Stimulated activated CD8-positive, alpha-beta memory T cell treated with anti-CD3 and anti-CD28 coated beads, Interleukin-12 subunit alpha, Interleukin-12 subunit beta, amount 100 ng/mL, for 24 hours (primary cell): ENCODE measurements around the gene CLDN2.

ENCODE experiments used
- DNase-seq: peaks from one replicate; pipeline ENCODE4 v3.0.0-alpha.2; 2020; ENCODE audit errors: extremely low read depth

Gene CLDN2

DNA sequence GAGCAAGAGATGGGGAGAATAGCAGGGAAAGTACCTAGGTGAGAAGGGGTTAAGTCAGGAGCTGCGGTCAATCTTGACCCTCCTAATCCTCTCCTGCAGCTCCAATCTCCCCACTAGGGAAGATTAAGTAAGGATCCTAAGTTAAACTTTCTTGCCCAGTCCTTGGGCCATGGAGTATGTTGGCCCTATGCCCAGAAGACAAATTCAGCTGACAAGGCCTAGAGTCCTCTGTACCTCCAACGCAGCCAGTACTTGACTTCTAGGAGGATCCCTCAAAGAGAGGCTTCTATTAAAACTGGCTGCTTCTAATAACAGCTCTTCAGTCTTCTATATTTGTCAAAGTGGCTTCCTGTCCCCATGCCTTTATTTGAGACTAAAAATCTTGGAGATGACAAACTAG, 1.4 kb downstream of the CLDN2 start:
- DNase-seq: no peak

DNA sequence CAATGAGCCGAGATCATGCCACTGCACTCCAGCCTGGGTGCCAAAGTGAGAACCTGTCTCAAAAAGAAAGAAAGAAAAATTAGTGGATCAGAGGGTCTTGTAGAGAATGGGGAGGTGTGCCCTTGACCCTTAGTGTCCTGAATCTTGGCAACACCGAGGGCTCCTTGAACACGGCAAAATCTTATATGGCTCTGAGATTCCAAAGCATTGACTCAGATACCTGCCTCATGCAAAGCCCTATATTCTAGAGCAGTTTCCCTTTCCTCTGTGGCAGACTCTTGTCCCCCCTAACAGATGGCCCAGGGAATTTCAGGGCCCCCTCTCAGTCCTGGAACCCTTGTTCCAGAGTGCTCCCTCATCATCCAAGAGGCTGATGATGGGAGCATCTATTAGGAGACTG, 6.8 kb downstream of the CLDN2 start:
- no peak for DNase-seq

DNA sequence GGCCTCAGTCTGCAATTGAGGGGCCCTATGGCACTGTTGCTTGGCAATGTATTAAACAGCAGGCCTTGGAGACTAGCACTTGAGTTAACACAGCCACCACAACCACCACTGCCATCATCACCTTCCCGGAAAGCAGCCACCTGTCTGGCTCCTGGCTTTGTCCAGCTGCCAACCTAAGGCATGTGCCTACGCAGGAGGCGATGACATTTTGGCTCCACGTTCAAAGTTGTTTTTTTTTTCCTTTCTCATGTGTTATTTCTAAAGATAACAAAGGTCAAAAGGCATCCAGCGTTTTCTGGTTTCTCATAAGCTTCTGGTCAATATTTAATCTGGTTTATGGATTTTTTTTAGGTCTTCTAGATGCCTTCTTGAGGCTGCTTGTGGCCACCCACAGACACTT, 7.5 kb downstream of the CLDN2 start:
- no peak for DNase-seq

DNA sequence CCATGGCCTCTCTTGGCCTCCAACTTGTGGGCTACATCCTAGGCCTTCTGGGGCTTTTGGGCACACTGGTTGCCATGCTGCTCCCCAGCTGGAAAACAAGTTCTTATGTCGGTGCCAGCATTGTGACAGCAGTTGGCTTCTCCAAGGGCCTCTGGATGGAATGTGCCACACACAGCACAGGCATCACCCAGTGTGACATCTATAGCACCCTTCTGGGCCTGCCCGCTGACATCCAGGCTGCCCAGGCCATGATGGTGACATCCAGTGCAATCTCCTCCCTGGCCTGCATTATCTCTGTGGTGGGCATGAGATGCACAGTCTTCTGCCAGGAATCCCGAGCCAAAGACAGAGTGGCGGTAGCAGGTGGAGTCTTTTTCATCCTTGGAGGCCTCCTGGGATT, 8.0 kb downstream of the CLDN2 start:
- DNase-seq: no peak

DNA sequence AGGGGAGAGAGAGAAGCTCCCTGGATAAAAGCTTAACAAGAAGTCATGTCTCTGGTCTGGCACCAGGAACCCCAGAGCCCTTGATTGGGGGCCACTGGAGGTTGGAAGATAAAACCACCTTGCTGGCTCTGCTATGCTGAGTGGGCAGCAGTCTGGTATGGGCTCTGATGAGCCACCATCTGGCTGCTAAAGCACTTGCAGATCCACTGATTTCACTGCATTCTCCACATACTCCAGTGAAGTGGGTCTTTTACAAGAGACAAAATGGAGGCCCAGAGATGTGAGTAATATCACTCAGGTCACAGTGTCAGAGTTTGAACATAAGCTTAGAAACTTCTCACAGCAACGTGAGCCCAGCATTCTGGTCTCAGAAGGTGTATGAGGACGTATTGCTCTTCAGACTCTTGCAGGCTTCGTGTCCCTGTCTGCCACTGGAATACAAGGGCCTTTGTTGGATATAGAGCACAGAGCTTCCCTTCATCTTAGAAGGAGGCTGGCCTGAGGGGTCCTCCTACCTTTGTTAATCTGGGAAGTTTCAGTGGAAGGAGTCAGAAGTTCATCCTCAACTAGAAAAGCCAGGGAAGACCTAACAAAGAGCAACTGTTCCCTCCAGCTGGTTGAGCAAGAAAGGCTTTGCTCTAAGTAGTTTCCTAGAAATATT, 11.8 kb downstream of the CLDN2 start:
- DNase-seq: no peak

DNA sequence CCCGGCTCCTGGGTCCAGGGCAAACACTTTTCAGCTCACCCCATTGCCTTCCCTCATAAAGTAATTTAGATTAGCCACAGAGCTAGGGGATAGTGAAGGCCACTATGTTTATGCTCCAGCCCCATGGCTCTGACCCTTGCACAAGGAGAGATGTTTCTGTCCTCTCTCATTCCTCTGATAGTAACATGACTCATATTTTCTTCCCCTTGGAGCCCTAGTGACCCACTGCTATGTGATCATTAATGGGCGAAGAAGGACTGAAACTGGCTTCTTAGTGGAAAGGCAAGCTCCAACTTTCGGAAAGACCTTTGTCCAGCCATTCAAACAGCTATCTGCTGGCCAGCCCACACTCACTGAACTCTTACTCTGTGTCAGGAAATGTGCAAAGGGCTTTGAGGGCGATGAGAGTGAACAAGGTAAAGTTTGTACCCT, 12.3 kb downstream of the CLDN2 start:
- DNase-seq: no peak

DNA sequence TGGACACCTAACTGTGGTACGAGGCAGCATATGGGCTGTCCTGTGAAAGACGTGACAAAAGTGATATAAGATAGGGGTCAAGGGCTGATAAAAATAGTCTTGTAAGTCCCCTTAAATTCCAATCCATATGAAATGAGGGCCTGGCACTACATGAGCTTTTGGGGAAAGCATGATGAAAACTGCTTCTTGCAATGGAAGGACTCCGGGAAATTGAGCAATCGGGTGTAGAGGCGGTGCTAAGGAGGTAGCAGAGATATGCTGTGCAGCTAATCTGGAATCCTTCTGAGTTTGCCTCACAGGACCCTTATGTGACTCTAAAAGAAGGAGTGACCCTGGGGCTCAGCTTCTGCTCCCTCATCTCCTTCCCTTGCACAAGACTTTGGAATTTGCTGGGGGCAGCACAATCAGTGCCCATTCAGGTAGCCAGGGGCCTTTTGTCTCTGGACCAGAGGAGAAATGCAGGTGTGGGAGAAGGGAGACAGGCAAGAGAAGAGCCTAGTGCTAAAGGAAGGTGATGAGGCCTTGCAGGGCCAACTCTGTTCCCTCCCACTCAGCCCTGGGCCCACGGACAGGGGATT, 12.8 kb downstream of the CLDN2 start:
- DNase-seq: no peak

DNA sequence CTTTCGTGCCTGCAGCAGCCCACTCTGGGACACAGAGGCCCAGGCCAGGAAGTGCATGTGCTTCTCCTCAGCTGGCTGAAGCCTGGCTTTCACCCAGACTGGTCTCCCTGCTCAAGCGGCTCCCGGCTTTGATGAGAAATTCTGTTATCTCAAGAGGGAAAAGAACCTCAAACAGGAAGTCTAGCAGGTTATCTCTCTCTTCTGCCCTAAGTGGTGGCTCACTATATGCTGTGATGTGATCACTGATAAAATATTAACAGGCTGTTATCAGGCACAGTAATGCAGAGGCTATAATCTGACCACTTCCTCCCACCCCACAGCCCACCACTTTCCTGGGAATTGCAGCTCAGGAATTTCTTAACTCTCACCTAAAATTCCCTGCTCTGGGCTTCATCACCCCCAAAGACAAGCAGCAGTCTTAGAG, 13.3 kb downstream of the CLDN2 start:
- DNase-seq: no peak

DNA sequence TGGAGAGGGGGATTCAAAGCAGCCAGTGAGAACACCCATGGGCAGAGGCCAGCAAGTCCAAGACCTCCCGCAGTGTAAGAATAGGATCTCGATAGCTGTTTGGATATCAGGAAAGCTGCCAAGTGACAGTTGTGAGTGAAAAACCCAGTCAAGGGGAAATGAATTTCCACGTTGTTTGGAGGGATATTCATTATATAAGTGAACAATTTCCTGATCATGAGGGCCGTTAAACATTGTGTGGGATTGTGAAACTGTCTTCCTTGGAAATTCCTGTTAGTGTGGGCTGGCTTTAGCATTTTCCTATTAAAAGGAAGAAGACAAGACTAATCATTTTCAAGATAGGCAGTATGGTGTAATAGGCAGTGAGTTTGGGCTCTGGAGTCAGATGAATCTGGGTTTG, 15.0 kb downstream of the CLDN2 start:
- DNase-seq: no peak

DNA sequence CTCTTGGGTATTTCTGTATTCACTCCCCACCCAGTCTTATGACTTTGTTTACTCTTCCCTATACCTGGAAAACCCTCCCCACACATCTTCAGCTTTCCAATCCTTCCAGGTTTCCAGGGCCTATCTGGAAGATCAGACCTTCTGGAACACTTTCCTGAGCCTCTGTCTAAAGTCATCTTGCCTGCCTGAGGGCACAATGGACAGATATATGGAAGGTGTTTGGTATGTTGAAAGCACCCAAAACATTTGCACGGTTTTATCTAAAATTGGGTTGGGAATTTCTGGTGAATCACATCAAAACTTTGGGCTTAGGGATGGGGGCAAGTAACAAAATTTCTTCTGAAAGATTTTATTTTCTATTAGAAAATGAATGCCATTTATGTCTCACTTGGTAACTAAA, 16.0 kb downstream of the CLDN2 start:
- no peak for DNase-seq

DNA sequence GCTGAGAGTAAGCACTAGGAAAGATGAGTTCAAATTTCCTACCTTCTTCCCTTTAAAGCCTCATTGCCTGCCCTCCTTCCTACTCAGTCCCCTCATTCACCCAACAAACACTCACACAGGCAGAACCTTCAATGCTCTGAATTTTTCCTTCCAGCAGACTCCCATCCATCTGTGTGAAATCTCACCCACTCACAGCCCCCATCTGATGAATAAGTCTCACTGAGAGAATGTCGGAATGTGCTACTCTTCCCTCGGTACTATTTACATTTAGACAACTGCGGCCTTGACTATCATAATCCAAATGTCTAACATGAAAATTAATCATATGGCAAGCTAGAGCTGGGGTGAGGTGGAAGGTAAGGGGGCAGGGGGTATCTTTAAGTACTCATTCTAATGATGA, 19.4 kb downstream of the CLDN2 start:
- DNase-seq: no peak

DNA sequence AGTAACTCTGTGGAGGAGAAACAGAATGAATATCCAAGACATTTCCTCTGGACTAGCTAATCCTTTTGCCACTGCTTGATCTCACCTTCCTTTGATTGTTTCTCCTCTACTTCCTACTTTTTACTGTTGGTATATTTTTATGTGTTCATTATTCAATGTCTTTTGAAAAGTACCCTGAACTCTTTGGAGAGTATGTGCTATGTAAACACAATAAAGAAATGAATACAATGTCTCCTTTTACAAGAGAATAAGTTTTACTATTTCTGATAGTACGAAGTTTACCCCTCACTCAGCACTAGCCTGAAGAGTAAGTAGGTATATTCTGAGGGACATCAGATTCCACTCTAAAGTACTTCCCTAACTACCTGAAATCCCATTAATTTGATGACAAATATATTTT, 19.9 kb downstream of the CLDN2 start:
- DNase-seq: no peak

DNA sequence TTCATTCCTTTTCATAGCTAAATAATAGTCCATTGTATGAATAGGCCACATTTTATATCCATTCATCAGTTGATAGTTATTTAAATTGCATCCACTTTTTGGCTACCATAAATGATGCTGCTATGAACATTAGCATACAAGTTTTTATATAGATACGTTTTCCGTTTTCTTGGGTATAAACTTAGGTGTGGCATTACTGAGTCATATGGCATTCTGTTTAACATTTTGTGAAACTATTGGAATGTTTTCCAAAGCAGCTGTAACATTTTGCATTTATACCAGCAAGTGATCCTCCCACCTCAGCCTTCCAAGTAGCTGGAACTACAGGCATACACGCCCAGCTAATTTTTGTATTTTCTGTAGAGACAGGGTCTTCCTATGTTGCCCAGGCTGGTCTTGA, 26.3 kb downstream of the CLDN2 start:
- DNase-seq: no peak

DNA sequence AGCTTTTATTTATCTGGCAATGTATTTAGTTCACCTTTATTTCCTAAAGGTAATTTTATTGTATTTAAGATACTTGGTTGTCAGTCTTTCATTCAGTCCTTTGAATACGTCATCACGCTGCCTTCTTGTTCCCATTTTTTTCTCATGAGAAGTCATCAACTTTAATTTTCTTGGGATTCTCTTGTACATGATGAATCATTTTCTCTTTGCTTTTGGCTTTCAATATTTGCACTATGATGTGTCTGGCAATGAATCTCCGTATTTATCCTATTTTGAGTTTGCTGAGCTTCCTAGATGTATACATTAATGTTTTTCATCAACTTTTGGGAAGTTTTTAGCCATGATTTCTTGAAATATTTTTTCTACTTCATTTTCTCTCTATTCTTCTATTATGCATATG, 28.4 kb downstream of the CLDN2 start:
- no peak for DNase-seq

DNA sequence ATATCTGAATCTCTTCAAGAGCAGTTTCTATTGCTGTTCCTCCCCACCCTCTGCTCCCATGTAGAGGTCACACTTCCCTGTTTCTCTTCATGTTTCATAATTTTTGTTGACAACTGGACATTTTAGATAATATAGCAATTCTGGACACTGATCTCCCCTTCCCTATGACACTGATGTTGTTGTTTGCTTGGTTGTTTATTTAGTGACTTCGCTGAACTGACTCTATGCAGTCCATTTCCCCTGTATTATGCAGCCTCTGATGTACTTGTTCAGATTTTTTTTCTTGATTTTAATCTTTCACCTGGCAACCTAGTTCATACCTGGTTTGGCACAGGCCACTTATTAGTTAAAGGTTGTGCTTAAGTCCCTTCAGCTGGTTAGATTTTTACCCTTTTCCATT, 29.2 kb downstream of the CLDN2 start:
- no peak for DNase-seq

DNA sequence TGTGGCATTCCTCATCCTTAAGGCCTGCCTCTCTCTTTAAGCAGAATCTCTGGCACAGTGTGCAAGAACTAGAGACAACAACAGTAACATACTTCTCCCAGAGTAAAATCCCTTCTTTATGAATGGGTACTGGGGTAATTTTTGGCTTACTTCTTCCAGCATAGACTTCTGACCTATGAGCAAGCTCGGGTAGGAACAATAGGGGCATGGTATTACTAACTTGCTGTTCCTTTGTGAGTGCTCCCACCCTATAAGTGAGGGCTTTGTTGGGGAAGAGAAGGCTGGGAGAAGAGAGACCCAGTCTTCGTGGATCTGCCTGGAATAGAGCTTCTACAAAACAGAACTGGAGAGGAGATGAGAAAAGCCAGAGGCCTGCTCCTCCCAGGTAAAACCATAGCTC, 30.2 kb downstream of the CLDN2 start:
- no peak for DNase-seq

DNA sequence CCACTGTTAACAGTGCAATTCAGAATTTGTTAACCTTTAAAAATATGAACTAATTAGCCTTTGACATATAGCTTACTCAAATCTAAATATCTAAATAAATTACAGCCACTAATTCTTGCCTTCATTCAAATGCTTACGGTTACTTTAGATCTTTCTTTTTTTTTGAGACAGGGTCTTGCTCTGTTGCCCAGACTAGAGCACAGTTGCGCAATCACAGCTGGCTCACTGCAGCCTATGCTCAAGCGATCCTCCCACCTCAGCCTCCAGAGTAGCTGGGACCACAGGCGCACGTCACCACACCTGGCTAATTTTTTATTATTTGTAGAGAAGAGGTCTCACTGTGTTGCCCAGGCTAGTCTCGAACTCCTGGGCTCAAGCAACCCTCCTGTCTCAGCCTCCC, 31.0 kb downstream of the CLDN2 start:
- DNase-seq: no peak

DNA sequence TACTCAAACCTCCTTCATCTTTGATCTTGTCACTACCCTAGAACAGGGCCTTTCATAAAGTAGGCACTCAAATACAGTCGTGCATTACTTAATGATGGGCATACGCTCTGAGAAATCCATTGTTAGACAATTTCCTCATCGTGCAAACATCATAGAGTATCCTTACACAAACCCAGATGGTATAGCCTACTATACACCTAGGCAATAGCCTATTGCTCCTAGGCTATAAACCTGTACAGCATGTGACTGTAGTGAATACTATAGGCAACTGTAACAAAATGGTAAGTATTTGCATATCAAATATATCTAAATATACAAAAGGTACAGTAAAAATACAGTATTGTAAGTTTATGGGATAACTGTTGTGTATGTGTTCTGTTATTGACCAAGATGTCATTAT, 31.9 kb downstream of the CLDN2 start:
- no peak for DNase-seq

DNA sequence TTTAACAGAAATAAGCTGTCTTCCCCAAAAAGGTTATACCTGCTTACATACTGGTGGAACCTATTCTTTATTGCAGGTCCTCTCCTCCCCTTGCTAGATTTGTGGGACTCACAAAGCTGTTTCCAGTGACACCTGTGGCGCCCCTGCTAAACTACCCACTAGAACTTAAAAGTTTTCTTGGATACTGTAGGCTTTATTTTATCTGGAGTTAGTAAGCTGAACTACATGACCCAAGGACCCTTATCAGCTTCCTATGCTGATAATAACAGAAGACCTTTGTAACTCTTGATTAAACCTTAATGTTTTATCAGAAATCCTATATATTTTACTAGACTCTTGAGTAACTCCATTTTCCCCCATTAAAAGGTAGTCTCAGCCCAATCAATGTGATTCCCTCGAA, 32.3 kb downstream of the CLDN2 start:
- no peak for DNase-seq

DNA sequence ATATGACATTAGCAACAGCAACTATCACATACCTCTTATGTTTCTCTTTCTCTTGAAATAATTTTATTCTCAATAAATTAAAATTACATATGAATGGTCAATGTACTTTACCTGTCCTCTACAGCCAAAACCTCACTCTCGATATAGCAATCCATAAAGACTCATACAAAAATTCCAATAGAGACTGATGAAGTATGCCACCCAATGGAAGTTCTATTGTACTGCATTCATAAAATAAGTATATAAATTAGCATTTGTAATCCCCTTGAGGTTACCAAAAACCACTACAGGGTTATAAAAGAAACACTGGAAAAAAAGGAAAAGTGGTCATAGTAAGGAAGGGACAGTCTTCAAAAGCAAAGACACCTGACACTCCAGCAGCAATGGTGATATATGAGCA, 32.8 kb downstream of the CLDN2 start:
- DNase-seq: no peak

DNA sequence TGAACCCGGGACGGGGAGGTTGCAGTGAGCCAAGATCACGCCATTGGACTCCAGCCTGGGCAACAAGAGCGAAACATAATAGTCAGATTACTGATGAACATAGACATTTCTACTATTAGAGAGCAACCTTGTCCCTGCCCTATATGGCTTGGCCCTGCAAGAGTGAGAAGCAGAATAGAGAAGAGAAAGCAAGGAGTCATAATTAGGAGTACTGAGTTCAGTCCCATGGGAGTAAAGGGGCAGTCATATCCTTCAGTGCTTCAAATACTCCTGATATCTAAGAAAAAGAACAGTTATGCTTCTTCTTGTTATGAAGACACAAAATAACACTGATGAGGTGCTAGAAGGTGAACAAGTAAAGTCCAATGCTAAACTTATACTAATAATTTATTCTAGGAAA, 33.8 kb downstream of the CLDN2 start:
- no peak for DNase-seq

DNA sequence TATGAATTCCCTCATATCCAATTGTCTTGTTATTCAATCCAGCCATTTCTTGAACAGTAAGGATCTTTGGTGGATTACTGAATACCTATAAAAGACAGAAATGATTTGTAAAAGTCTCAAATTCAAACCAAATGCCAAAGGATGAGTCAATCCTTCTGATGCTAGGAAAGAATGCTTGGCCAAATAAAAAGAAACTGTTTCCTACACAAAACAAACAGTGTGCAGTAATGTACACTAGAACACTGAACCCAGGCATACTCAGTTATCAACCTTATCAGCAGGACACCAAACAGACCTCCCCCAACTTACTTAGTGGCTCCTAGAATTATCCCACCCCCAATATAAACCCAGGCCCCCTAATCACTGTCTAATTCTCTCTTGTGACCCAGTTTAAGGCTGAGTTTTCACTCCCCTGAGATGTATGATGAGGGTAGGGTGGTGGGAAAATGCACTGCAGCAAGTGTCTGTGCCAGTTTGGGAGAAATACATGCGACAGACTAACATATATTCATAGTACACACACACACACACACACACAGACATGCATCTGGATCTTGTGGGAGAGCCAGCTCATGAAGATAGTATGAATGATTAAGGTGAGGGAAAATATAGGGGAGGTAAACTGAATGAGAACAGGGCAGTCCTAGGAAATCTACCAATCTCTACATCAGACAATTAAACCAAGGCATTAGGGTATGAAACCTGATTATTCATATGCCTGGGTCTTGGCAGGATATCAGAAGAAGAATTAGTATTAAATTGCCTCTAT, 35.0 kb downstream of the CLDN2 start:
- DNase-seq: no peak

DNA sequence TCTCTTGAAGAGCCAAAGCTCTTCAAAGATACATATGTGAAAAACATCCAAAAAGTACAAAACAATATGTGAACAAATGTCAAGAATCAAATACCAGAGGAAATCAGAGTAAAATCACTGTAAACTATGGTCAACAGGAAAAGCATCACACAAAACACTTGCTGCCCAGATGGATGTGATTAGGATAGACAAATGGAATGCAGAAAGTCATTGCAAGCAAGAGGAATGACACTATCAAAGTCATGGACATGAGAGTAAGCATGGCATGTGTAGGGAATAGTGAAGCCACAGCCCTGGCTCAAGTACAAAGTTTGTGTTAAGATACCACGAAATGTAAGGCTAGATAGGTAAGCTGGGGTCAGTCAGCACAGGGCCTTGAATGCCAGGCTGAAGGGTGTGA, 37.7 kb downstream of the CLDN2 start:
- no peak for DNase-seq
